DOHH2 (cell line): Measurements from ENCODE around the gene KRTAP17-1.

Experiments used
- EZH2phosphoT487 ChIP-seq: fragments of 200-600 bp; sonication (generic); IDR thresholded peaks from 2 replicates; pipeline ENCODE4 v1.6.1; 2017; ENCODE audit warnings: borderline replicate concordance, mild to moderate bottlenecking, antibody characterized with exemption, low read length, moderate library complexity, mixed read lengths
- TF ChIP-seq, protein P1 (sequence below): fragments of 200-600 bp; sonication (generic); IDR thresholded peaks from one replicate; pipeline ENCODE4 v1.5.1; 2014; ENCODE audit warnings: antibody characterized with exemption, mild to moderate bottlenecking, low read depth, low read length; ENCODE audit not compliant: poor library complexity, severe bottlenecking

DNA sequence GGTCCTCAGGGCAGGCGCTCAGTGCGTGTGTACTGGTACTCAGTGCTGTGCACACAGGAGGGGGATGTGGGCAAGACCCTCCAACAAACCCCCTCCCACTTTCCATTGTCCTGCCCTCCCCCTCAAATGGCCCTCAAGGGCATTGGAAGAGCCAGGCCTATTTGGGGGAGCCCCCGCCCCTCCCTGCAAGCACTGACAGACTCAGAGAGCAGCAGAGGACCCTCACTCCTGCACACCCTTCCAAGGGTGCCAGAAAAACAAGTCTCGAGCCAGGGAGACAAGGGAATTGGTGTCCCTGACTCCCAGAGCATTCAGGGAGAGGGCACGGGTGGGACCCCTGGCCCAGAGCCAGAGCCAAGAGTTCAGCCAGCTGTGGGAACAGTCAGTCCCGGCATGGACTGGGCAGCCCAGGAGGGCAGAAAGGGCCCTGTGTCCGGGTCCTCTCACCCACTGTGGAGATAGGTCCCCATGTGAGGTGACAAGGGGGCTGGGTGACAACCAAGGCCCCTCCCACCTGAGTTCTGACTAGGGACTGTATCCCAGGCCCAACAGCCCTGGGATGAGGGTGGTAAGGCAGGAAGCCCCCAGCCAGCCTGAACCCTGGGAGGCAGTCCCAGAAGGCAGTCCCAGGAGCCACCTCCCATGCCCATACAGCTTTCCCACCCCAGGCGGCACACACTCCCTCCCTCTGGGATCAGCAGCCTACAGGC lies 12.1 kb upstream of the KRTAP17-1 start:
- TF ChIP-seq, protein P1, sequence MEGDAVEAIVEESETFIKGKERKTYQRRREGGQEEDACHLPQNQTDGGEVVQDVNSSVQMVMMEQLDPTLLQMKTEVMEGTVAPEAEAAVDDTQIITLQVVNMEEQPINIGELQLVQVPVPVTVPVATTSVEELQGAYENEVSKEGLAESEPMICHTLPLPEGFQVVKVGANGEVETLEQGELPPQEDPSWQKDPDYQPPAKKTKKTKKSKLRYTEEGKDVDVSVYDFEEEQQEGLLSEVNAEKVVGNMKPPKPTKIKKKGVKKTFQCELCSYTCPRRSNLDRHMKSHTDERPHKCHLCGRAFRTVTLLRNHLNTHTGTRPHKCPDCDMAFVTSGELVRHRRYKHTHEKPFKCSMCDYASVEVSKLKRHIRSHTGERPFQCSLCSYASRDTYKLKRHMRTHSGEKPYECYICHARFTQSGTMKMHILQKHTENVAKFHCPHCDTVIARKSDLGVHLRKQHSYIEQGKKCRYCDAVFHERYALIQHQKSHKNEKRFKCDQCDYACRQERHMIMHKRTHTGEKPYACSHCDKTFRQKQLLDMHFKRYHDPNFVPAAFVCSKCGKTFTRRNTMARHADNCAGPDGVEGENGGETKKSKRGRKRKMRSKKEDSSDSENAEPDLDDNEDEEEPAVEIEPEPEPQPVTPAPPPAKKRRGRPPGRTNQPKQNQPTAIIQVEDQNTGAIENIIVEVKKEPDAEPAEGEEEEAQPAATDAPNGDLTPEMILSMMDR, result no peak
- no peak for TF ChIP-seq EZH2phosphoT487
